Breast epithelium (tissue), 4 donors: ENCODE results near the gene ACP7. TPM values are rescaled to one million over a fixed set of nuclear protein-coding genes. Genes with fewer than 3 reads are reported as not detected.
A peak's percentile ranks its signal among the peaks of the same experiment; 100 is the strongest.

Experiments
- DNase-seq, 2 donors: peaks; one replicate each; pipeline ENCODE4 v3.0.0-alpha.2; 2019; ENCODE audit warnings: low spot score in 2 of 2
- H3K27ac ChIP-seq, 2 donors: fragments of 200-600 bp; sonication (generic) in 1 of 2; one replicate each; pipeline ENCODE4 v1.5.1; 2016 to 2019; ENCODE audit warnings: mild to moderate bottlenecking in 1 of 2
- H3K27me3 ChIP-seq, 2 donors: fragments of 200-600 bp; sonication (generic) in 1 of 2; one replicate each; pipeline versions ENCODE4 v1.5.1 to v1.6.0; 2017 to 2019; ENCODE audit warnings: control low read depth in 1 of 2, mild to moderate bottlenecking in 1 of 2
- H3K36me3 ChIP-seq: fragments of 200-600 bp; one replicate; pipeline ENCODE4 v1.5.1; 2019
- H3K4me1 ChIP-seq, 2 donors: fragments of 200-600 bp; sonication (generic); one replicate each; pipeline ENCODE4 v1.5.1; 2016 to 2019; ENCODE audit warnings: control low read depth in 1 of 2
- H3K4me3 ChIP-seq, 3 donors: fragments of 200-600 bp; sonication (generic); 1 replicate in 2 of 3; 2 replicates in 1 of 3; pipeline ENCODE4 v1.5.1; 2016 to 2019; ENCODE audit warnings: mild to moderate bottlenecking in 3 of 3, moderate library complexity in 2 of 3
- H3K9me3 ChIP-seq, 2 donors: fragments of 200-600 bp; sonication (generic) in 1 of 2; one replicate each; pipeline ENCODE4 v1.5.1; 2016 to 2019; ENCODE audit warnings: control low read depth in 1 of 2
- POLR2A ChIP-seq: fragments of 450-650 bp; IDR thresholded peaks from one replicate; pipeline ENCODE4 v1.6.1; 2016; ENCODE audit warnings: antibody characterized with exemption, mild to moderate bottlenecking, moderate library complexity
- POLR2AphosphoS5 ChIP-seq, 3 donors: sonication (generic); formaldehyde crosslinking; IDR thresholded peaks; one replicate each; pipeline ENCODE4 v1.6.1; 2017; ENCODE audit warnings: antibody characterized with exemption in 3 of 3
- intact Hi-C: fragments of 100-400 bp; cut with DNase I; formaldehyde crosslinking; loops from one replicate; pipeline ENCODE4 v1.15.1; 2023; ENCODE audit warnings: low total_unique reads
- total RNA-seq, 3 donors: library from RNA; depleted of rRNA; stranded (reverse); fragments of >200 nt; gene quantifications; one replicate each; pipeline ENCODE4 v1.1.0, GENCODE V29; 2016
- TF ChIP-seq, protein P1 (sequence below), 3 donors: fragments of 450-650 bp; IDR thresholded peaks; one replicate each; pipeline ENCODE4 v1.5.1; 2016 to 2017; ENCODE audit warnings: antibody characterized with exemption in 3 of 3, mild to moderate bottlenecking in 3 of 3, moderate library complexity in 3 of 3

Gene ACP7
- total RNA-seq, 3 donors from 2014 or later = not detected

DNA sequence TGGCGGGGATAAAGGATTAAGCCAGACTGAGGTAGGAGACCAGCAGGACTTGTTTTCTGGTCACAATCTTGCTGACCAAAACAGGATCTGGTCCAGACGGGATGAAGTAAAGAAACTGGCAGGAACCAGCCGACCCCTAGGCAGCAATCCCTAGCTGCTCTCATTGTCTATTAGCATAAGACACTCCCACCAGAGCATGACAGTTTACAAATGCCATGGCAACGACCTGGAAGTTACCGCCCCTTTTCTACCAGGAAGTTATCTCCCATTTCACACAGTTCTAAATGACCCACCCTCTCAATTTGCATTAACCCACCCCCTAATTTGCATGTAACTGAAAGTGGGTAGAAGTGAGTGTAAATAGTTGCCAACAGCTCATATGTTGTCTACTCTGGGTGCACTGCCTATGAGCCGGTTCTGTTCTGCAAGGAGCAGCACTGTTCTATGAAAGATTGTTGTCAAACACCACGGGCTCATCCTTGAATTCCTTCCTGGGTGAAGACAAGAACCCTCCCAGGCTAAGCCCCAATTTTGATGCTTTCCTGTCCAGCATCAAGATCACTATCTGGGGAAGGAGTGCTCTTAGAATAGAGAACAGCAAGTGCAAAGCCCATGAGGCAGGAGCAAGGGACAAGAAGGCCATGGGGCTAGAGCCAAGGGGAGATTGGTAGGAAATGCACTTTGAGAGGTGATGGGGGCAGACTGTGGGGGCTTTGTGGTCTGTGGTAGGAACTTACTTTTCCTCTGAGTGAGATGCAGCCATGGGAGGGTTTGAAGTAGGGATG is 37.9 kb upstream of the ACP7 start:
- TF ChIP-seq, protein P1, sequence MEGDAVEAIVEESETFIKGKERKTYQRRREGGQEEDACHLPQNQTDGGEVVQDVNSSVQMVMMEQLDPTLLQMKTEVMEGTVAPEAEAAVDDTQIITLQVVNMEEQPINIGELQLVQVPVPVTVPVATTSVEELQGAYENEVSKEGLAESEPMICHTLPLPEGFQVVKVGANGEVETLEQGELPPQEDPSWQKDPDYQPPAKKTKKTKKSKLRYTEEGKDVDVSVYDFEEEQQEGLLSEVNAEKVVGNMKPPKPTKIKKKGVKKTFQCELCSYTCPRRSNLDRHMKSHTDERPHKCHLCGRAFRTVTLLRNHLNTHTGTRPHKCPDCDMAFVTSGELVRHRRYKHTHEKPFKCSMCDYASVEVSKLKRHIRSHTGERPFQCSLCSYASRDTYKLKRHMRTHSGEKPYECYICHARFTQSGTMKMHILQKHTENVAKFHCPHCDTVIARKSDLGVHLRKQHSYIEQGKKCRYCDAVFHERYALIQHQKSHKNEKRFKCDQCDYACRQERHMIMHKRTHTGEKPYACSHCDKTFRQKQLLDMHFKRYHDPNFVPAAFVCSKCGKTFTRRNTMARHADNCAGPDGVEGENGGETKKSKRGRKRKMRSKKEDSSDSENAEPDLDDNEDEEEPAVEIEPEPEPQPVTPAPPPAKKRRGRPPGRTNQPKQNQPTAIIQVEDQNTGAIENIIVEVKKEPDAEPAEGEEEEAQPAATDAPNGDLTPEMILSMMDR (IDR thresholded peaks at IDR 0.05) = no peak
- TF ChIP-seq POLR2A (no peak), POLR2AphosphoS5 (IDR thresholded peaks at IDR 0.05) (no peak)
- intact Hi-C loops = no loop called here
- no peak for DNase-seq
- H3K27me3 ChIP-seq = no peaks in the 10 kb centered on the region
- no peaks in the 10 kb centered on the region for H3K9me3 ChIP-seq
- no peak overlapping the region for H3K27ac ChIP-seq
- H3K36me3 ChIP-seq = no peaks in the 10 kb centered on the region
- H3K4me1 ChIP-seq = no peaks in the 10 kb centered on the region
- H3K4me3 ChIP-seq = no peak overlapping the region

DNA sequence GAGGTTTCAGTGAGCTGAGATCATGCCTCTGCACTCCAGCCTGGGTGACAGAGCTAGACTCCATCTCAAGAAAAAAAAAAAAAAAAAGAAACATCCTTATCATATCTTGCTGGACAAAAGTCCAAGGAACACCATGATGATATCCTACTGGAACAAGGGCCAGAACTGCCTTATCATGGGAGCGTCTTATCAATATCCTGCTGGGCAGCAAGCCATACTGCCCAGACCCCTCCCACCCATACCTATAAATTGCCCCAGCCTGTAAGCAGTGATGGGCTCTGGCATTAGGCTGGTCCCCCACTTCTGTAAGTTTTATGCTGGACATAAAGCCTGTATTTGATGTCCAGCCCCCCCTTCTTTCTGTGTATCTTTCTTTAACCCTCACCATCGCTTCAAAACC is 37.1 kb upstream of the ACP7 start:
- Histone ChIP-seq H3K36me3 (no peaks in the 10 kb centered on the region), H3K9me3 (no peaks in the 10 kb centered on the region), H3K27me3 (no peaks in the 10 kb centered on the region), H3K27ac (no peak overlapping the region), H3K4me3 (no peak overlapping the region), H3K4me1 (no peaks in the 10 kb centered on the region)
- TF ChIP-seq, protein P1 (IDR thresholded peaks at IDR 0.05) = no peak
- no peak for TF ChIP-seq POLR2A
- TF ChIP-seq POLR2AphosphoS5 (IDR thresholded peaks at IDR 0.05) = no peak
- intact Hi-C loops = no loop called here
- no peak for DNase-seq

DNA sequence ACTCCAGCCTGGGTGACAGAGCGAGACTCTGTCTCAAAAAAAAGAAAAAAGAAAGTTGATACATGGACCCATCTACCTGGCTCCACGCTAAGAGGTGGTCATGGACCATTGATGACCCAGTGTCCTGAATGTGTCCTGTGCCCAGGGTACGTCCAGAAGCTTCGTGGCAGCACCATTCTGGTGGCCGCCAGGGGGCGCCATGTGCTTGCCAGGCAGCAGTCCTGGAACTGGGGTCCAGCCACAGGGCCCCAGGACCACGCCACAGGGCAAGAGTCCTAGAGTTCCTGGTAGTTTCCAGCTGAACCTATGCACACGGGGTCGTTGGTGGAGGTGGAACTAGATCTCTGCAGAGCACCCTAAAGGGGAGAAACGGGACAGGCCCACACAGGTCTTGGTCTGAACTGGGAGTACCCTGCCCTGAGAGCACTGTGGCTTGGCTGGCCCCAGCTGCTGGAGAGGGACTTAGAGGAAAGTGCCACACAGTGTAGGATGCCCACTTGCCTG is 31.9 kb upstream of the ACP7 start:
- Histone ChIP-seq H3K36me3 (no peaks in the 10 kb centered on the region), H3K4me1 (no peaks in the 10 kb centered on the region), H3K27me3 (no peaks in the 10 kb centered on the region), H3K4me3 (no peak overlapping the region), H3K9me3 (peaks cover 6% of the 10 kb centered on the region in 2 donors), H3K27ac (no peak overlapping the region)
- DNase-seq = peak in 1 of 2 donors; percentile 57
- no peak for TF ChIP-seq POLR2A
- TF ChIP-seq, protein P1 (IDR thresholded peaks at IDR 0.05) = peak; percentile 15 to 54 (median 51)
- intact Hi-C loops = no loop called here

DNA sequence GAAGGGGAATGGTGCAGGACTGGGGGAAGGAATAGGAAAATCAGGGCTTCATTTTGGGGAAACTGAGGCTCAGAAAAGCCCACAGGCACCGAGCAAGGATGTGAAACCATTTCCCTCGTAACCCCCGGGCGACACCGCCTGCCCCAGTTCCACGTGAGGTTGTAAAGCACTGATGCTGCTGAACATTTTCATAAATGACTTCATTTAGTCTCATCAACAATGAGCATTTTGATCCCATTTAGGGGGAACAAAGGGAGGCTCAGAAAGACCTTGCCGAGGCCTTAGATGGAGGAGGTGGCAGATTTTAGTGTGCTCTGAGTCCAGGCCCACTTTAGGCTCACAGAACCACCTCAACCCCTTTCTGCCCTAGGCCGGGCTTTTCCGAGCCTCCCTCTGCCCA is 31.3 kb upstream of the ACP7 start:
- Histone ChIP-seq H3K27me3 (no peaks in the 10 kb centered on the region), H3K4me1 (no peaks in the 10 kb centered on the region), H3K9me3 (peaks cover 6% of the 10 kb centered on the region in 2 donors), H3K36me3 (no peaks in the 10 kb centered on the region), H3K4me3 (no peak overlapping the region), H3K27ac (no peak overlapping the region)
- DNase-seq = no peak
- intact Hi-C loops = no loop called here
- TF ChIP-seq, protein P1 (IDR thresholded peaks at IDR 0.05) = no peak
- no peak for TF ChIP-seq POLR2AphosphoS5 (IDR thresholded peaks at IDR 0.05)
- TF ChIP-seq POLR2A = no peak

DNA sequence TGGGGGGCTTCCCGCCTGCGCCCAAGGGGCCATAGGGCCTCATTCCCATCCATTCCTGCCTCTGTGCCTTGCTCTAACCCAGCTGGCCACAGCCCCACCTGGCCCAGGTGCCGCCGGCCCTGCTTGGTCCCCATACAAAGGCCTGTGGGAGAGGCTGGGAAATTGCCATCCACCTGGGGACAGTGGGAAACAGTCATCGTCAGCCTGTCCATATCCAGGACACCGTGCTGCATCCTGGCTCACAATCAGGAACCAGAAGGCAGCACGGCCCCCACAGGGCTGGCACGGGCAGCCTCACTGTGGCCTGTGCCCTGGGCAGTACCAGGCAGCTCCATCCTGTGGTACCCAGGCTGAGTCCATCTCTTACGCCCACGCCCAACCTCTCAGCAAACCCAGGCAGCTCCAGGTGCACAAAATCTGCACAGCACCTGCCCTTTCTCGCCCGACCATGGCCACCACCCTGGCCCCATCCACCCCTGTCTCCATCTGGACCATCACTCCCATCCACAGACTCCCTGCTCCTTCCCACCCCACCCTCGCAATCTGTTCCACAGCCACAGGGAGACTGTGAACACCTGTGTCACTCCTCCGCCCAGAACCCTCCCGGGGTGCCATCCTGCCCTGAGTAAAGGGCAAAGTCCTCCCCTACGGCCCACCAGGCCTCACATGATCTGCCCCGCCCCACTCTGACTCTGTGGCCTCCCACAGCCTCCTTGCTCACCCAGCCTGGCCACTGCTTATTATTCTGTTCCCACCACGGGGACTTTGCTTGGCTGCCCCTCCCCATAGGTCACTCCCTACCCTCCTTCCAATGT is 30.7 kb upstream of the ACP7 start:
- TF ChIP-seq POLR2A = no peak
- TF ChIP-seq, protein P1 (IDR thresholded peaks at IDR 0.05) = no peak
- no peak for TF ChIP-seq POLR2AphosphoS5 (IDR thresholded peaks at IDR 0.05)
- no peaks in the 10 kb centered on the region for H3K36me3 ChIP-seq
- H3K4me1 ChIP-seq = no peaks in the 10 kb centered on the region
- DNase-seq = no peak
- H3K9me3 ChIP-seq = peaks cover 6% of the 10 kb centered on the region in 2 donors
- H3K27me3 ChIP-seq = no peaks in the 10 kb centered on the region
- H3K4me3 ChIP-seq = no peak overlapping the region
- intact Hi-C loops = no loop called here
- no peak overlapping the region for H3K27ac ChIP-seq
